Activated CD4-positive, alpha-beta T cell treated with anti-CD3 and anti-CD28 coated beads, Interleukin-2, Interleukin-4, amounts not matched to agents 100 ng/mL and 50 ng/mL, durations not matched to agents 16 hours and 8 hours (primary cell): Measurements from ENCODE around the gene FOXO6.

Experiments used
- DNase-seq: peaks from one replicate; pipeline ENCODE4 v3.0.0-alpha.2; 2020; ENCODE audit warnings: low spot score

FOXO6 gene

GRCh38 chr1:41383094-41383852 lies 22.0 kb downstream of the FOXO6 start:
- peak; percentile 28 for DNase-seq

- DNase-seq = no peak
Observed at GRCh38 chr1:41384579-41384978, 23.3 kb downstream of the FOXO6 start.

GRCh38 chr1:41385398-41386195 lies 24.4 kb downstream of the FOXO6 start:
- DNase-seq = no peak

- no peak for DNase-seq
Observed at GRCh38 chr1:41386196-41386663, 25.0 kb downstream of the FOXO6 start.

GRCh38 chr1:41387667-41388091 lies 26.4 kb downstream of the FOXO6 start:
- DNase-seq = no peak

GRCh38 chr1:41388510-41388909 lies 27.3 kb downstream of the FOXO6 start:
- DNase-seq = no peak

GRCh38 chr1:41389009-41389408 lies 27.8 kb downstream of the FOXO6 start:
- DNase-seq = no peak

GRCh38 chr1:41390166-41390565 lies 28.9 kb downstream of the FOXO6 start:
- no peak for DNase-seq

GRCh38 chr1:41390573-41390972 lies 29.3 kb downstream of the FOXO6 start:
- no peak for DNase-seq

GRCh38 chr1:41391834-41392527 lies 30.7 kb downstream of the FOXO6 start:
- no peak for DNase-seq

GRCh38 chr1:41392528-41392924 lies 31.3 kb downstream of the FOXO6 start:
- DNase-seq = no peak

GRCh38 chr1:41393716-41394368 lies 32.6 kb downstream of the FOXO6 start:
- no peak for DNase-seq

GRCh38 chr1:41394369-41394744 lies 33.1 kb downstream of the FOXO6 start:
- DNase-seq = no peak

GRCh38 chr1:41394959-41395956 lies 34.0 kb downstream of the FOXO6 start:
- DNase-seq = no peak

GRCh38 chr1:41396084-41396483 lies 34.9 kb downstream of the FOXO6 start:
- no peak for DNase-seq

GRCh38 chr1:41397020-41397419 lies 35.8 kb downstream of the FOXO6 start:
- DNase-seq = no peak

GRCh38 chr1:41397753-41398330 lies 36.6 kb downstream of the FOXO6 start:
- DNase-seq = no peak

GRCh38 chr1:41399145-41399795 lies 38.0 kb downstream of the FOXO6 start:
- no peak for DNase-seq

- no peak for DNase-seq
Observed at GRCh38 chr1:41400225-41400624, 39.0 kb downstream of the FOXO6 start.

- no peak for DNase-seq
Observed at GRCh38 chr1:41401899-41402298, 40.7 kb downstream of the FOXO6 start.
